ENCODE measurements around the gene NT5M.

NT5M gene

DNA sequence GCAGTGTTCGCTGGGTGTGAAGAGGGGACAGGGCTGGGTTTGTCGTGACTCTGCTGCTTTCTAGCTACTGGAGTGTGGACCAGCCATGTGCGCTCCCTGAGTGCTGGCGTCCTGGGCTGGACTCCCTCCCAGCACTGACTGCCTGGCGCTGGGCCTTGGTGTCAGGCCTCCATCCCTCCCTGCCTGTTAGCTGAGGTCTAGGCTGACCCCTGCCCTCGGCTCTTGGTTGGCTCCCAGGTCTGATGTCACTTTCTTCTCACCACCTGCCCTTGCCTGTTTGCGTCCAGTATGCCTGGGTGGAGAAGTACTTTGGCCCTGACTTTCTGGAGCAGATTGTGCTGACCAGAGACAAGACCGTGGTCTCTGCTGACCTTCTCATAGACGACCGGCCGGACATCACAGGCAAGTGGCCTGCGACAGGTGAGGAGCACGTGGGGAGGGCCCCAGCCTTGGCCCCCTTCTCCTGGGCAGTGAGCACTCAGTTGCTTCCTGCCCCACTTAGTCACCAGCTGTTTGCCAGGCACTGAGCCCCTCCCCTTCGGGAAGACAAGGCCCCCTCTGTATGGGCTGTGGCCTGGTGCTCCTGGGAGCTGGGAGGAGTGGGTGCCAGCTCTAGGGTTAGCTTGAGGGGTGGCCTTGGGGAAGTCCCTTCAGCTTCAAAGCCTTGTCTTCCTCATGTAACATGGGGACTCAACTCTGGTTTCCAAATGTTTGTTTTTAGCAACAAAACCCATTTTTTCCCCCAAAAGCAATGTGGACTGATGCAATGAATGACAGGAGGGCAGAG is 41.5 kb downstream of the NT5M start:
- DNase-seq, result no peak

DNA sequence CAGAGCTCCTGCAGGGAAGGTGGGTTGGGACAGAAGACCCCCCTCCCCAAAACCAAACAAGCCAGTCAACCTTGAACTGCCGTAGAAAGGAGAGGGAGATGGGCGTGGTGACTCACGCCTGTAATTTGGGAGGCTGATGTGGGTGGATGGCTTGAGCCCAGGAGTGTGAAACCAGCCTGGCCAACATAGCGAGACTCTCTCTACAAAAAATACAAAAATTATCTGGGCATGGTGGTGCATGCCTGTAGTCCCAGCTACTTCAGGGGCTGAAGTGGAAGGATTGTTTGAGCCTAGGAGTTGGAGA is 42.1 kb downstream of the NT5M start:
- DNase-seq, result no peak

DNA sequence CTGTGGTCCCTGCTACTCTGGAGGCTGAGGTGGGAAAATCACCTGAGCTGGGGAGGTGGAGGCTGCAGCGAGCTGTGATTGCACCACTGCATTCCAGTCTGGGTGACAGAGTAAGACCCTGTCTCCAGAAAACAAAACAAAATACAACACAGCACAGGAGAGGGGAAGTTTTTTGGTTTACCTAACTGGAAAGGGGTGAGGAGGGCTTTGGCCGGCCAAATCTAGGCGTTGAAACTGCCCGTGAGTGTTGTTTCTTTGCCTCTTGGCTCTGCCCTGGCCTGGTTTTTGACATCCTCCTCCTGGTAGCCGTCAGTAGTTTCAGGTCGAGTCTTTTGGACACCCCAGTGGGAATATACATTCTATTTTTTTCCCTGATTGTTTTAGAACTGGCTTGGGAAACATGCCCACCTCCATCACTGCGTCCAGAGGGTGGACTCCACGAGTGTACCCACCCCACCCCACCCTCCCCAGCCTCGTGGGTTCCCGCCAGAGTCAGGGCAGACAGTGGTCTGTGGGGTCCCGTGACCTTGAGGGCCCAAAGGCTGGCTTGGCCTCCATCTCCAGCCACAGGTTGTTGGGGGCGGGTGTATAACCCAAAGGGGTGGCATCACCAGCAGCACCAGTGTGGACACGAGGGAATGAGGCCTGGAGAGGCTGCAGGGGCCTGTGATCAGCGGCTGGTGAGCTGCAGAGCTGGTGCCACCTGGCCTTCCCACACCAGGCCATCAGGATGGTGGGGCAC is 42.7 kb downstream of the NT5M start:
- DNase-seq, result no peak

GRCh38 chr17:17346428-17347233 is 43.5 kb downstream of the NT5M start:
- DNase-seq, result no peak

DNA sequence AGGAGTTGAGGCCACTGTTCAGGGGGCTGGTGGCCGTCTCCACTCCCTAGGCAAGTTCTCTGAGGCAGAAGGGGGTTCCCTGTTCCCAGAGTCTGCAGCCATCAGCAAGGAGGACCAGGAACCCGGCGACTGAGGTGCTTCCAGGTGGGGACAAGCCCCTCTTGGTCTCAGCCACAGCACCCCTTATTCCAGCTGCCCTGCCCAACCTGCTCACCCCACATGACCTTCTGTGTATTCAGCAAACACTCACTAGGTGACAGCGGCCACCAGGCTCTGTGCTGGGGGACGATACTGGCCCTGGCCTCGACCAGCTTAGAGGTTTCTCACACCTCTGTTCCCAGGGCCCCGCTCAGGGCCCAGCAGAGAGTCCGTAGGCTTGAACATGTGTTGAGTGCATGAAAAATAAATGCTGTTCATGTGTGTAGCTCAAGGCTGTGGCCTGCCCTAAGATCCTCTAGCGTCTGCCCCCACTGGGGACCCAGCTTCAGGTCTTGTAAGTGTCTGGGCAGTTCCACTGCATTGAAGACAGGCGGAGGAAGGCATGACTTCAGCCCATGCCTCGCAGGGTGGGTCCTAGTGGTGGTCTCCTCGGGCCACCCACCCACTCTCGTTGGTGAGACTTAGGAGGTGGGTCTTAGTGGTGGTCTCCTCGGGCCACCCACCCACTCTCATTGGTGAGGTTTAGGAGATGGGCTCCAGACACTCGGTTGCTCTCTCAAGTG is 44.2 kb downstream of the NT5M start:
- no peak for DNase-seq

DNA sequence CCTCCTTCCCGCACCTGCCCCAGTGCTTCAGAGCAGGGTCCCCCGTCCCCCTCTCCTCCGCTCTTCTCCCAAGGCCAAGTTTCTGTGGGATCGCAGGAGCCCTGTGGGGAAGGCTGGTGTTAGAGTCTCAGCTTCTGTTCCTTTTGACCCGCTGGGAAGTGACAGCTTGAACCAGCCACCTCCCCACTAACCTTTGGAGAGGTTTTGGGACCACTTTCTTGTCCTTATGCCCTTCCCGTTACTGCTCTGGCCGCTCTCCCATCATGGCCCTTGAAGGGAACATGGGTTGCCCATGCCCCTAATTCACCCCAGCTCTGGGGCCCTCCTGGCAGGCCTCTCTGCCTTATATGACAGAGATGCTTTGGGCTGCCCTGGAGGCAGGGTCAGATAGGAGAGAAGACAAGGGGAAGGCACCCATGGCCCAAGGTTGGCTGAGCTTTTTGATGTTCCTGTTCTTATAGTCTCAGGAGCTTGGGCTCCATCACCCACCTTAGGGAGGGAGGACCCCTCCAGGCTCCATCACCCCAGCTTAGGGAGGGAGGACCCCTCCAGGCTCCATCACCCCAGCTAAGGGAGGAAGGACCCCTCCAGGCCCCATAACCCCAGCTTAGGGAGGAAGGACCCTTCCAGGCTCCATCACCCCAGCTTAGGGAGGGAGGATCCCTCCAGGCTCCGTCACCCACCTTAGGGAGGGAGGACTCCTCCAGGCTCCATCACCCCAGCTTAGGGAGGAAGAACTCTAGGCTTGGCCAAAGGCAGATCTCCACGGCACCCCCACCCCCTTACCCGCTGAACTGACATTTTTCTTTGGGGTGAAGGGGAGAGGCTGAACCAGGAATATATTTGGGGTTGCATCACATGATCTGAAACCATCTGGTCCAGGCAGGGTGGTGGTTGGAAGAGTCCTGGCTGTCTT is 45.0 kb downstream of the NT5M start:
- no peak for DNase-seq

DNA sequence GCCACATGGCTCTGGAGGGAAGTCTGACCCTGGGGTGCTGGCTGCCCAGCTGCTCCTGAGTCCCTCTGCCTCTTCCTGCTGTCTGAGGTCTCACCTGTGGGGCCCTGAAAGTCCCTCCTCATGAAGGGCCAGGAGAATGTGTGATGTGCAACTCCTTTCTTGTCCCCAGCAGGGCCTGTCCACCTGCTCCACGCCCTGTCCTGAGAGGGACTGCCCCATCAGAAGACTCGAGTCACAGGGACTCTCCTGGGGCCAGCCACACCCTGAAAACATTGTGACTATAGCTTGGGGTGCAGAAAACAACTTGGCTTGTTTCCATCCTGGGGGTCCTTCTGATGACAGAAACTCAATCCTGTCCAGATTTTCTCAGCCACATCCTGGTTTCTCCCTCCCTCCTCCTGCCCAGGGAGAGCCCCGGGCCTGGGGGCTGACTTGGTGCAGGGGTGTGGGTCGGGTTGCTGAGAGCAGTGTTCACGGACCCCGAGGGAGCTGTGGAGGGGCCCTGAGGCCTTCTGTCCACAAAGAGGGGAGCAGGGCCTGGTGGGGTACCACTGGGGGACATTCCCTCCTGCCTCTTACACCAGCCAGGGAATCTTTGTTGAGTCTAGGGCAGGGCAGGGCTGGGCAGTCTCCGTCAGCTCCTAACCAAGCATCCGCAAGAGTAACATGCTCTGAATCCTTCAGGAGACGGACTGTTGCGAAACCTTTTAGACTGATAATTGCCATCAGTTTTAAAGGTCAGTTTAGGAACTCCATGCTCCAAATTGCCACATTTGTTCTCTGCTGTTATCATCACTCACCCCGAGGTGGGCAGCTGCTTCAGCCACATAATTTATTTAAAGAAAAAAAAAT is 45.9 kb downstream of the NT5M start:
- no peak for DNase-seq

GRCh38 chr17:17349724-17350106 is 46.5 kb downstream of the NT5M start:
- no peak for DNase-seq

- DNase-seq, result no peak
Observed at GRCh38 chr17:17350491-17351355, 47.5 kb downstream of the NT5M start.

DNA sequence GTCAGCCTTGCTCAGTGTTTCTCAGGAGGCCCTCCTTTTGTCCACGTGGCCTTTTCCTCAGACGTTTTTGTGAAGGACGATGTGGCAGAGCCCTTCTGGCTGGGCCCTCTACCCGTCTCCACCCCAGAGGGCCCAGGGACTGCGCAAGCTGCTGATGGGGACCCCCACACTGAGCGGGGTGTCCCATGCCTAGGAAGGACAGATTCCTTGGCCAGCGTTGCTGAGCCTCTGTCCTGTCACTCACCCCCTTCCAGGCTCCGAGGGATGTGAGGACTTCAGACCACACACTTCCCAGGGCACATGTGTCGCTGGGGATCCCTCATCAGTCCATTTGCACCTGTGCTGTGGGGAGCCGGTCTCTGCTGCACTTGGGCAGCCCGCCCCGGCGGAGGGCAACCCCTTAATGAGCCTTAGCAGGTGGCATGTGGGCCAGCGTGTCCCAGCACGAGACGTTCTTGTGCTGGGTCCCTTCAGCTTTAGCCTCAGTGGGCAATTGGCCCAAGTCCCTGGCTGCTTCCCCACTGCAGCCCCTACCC is 48.3 kb downstream of the NT5M start:
- DNase-seq, result no peak

DNA sequence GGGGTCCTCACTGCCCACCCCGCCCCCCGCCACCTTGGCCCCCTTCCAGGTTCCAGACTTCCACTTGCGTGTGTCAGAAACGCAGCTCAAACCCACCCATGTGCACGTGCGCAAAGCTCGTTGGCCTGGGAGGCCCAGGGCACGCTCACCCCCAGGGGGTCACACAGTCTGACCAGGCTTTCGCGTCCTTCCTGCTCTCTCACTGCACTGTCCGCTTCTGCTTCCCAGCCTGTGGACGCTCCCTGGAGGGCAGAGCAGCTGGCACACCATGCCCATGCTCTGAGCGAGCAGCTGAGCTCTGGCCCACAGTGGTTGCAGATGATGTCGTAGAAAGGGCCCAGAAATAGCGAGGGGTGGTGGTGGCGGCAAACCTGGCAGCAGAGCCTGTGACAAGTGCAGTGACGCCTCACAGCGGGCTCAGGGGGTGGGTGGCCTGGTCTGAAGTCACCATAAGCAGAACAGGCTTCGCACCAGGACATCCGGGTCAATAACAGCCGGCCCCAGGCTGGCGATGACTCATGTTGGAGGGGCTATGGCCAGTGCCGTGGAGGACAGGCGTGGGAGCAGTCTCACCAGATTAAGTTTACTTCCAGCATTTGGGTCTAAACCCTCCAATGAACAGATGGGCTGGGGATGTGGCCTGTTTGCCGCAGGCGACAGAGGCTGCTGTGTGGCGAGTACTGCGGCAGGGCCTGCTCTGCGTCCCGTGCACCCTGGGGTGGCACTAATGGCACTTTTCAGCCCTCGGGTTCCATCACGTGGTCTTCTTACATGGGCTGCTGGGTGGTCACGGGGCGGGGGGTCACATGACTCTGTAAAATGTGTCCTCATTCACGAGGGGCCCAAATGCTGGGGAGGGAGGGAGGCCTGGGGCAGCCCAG is 49.0 kb downstream of the NT5M start:
- DNase-seq, result no peak

- DNase-seq, result no peak
Observed at GRCh38 chr17:17352836-17353624, 49.9 kb downstream of the NT5M start.

DNA sequence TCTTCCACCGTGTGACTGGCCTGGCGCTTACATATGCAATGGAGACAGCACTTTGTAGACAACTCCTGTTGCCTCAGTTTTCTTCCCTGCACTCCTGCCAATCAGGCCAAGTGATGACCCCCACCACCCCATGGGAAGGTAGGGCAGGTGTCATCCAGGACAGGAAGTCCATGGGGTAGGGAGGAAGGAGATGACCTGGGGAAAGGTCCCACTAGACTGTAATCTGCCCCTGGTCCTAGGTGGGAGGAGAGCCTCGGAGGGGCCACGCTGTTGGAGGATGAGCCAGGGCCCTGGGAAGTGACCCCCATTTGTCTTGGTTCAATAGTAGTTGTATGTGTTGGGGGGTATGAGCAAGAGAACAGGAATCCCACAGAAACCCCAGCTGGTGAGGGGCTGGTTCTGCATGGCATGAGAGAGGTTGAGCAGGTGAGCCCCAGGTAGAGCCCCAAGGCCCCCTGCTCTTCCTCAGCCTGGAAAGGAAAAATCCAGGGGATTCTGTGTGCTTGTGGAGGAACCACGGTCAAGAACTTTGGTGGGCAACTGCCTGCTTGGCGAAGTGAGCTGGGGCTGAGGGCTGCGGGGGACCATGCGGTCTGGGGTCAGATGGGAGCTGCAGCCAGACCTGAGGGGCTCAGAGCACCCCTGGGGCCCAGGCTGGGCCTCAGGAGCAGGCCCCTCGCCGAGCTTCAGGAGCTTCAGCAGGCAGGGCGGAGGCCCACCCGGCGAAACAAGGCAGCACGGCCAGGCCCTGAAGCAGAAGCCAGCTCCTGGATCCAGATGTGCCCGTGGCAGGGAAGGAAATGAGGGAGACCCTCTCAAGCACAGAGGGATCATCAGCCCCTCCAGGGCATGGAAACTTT is 50.7 kb downstream of the NT5M start:
- DNase-seq, result no peak

DNA sequence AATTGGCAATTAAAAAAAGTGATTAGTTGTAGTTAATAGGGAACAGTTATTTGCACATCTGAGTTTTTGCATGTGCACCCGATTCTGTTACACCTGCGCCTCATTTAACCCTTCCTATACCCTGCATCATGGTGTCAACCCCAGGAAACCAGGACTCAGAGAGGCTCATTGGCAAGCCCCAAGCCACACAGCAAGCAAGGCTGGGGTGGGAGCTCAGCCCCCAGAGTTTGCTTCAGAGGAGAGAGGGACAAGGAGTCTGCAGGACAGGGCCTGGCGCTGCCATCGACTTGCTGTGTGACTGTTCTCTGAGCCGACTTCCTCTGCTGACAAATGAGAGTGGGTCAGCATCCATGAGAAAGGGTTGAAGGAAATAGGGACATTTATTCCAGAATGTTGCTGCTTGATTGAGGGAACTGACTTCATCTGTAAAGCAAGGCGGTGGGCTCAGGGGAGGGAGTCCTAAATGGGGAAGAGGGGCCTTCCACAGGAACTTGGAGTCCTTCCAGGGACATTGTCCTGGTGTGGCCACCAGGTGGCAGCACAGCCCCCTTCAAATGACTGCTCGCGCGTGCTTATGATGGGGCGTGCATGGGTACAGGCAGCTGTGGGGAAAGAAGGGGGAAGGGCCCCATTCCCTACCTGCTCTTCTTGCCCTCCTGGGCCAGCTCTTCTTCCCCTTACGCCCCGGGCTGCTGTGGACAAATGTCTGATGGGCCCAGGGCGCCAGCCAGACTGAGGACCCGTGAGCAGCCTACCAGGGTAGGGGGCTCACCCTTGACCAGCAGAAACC is 51.6 kb downstream of the NT5M start:
- DNase-seq, result no peak

DNA sequence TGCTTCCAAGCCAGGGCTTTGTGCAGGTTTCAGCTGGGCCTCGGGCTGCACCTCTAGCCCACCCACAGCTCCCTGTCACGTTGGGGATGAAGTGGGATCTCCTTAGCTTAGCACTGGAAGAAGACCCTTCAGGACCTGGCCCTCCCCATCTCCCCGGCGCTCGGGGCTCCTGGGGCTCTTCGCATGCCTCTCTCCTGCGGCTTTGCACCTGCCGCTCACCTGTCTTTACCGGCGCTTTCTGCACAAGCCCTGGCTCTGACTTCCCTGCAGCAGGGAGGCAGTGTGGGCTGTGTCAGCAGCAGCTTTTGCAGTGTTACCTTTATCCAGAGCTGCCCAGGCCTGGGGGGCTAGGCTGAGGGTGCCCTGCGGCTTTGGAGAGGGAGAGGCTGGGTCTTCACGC is 52.3 kb downstream of the NT5M start:
- no peak for DNase-seq

Data from cortex of kidney (tissue), 1 donor.